ENCODE measurements around the gene RGS12. TPM values are rescaled to one million over a fixed set of nuclear protein-coding genes. Genes with fewer than 3 reads are reported as not detected.

RGS12 gene
- total and polyA plus RNA-seq, 2 experiments from 2014 or later, result 9.3 to 13.2 TPM

GRCh38 chr4:3268395-3269104 is 24.3 kb upstream of the RGS12 start:
- no peaks in the 10 kb centered on the region for H4K20me1 ChIP-seq (ENCODE audit: insufficient read depth)
- H3F3A ChIP-seq (ENCODE audit: insufficient read depth), result no peaks in the 10 kb centered on the region
- H3K79me2 ChIP-seq (ENCODE audit: insufficient read depth), result no peaks in the 10 kb centered on the region
- no peak for DNase-seq
- H3K9me2 ChIP-seq (ENCODE audit: insufficient read depth), result no peaks in the 10 kb centered on the region
- peaks cover 8% of the 10 kb centered on the region; the same call in 1 of the 2 replicates for H3K27me3 ChIP-seq (replicated peaks; ENCODE audit: insufficient read depth)
- no peak overlapping the region for H3K4me2 ChIP-seq (ENCODE audit: unreplicated experiment)
- no peak overlapping the region for H2AFZ ChIP-seq
- H3K27ac ChIP-seq, result no peak overlapping the region
- WGBS, 2 experiments (ENCODE audit: low coverage in 1 of 2, low lambda C conversion rate in 2 of 2, missing lambda C conversion rate in 2 of 2), result 76 to 80% methylated on average over 12 to 17 of the region's 17 CpGs
- TF ChIP-seq EZH2phosphoT487 (IDR thresholded peaks at IDR 0.05; ENCODE audit: insufficient read depth, low read depth), result no peak
- no peak for TF ChIP-seq EZH2 (IDR thresholded peaks at IDR 0.05; ENCODE audit: insufficient read depth, poor library complexity, severe bottlenecking)
- H3K4me3 ChIP-seq, result no peak overlapping the region
- in situ Hi-C loops (cut with MboI), result no loop called here
- H3K4me1 ChIP-seq (ENCODE audit: insufficient read depth), result no peaks in the 10 kb centered on the region
- no peaks in the 10 kb centered on the region for H3K36me3 ChIP-seq (ENCODE audit: low read depth)
- H3K9me3 ChIP-seq (ENCODE audit: low read depth), result no peaks in the 10 kb centered on the region
- H3K9ac ChIP-seq, result no peak overlapping the region

GRCh38 chr4:3269105-3269927 is 23.5 kb upstream of the RGS12 start:
- in situ Hi-C loops (cut with MboI), result no loop called here
- Histone ChIP-seq H4K20me1 (ENCODE audit: insufficient read depth) (no peaks in the 10 kb centered on the region), H3K4me1 (ENCODE audit: insufficient read depth) (no peaks in the 10 kb centered on the region), H3K4me3 (no peak overlapping the region), H3K4me2 (ENCODE audit: unreplicated experiment) (no peak overlapping the region), H3K9me2 (ENCODE audit: insufficient read depth) (no peaks in the 10 kb centered on the region), H3K27me3 (replicated peaks; ENCODE audit: insufficient read depth) (peaks cover 8% of the 10 kb centered on the region; the same call in 1 of the 2 replicates), H3K9me3 (ENCODE audit: low read depth) (no peaks in the 10 kb centered on the region), H2AFZ (no peak overlapping the region), H3K9ac (no peak overlapping the region), H3F3A (ENCODE audit: insufficient read depth) (no peaks in the 10 kb centered on the region), H3K79me2 (ENCODE audit: insufficient read depth) (no peaks in the 10 kb centered on the region), H3K36me3 (ENCODE audit: low read depth) (no peaks in the 10 kb centered on the region), H3K27ac (no peak overlapping the region)
- DNase-seq, result no peak
- TF ChIP-seq EZH2 (IDR thresholded peaks at IDR 0.05; ENCODE audit: insufficient read depth, poor library complexity, severe bottlenecking) (no peak), EZH2phosphoT487 (IDR thresholded peaks at IDR 0.05; ENCODE audit: insufficient read depth, low read depth) (no peak)
- WGBS, 2 experiments (ENCODE audit: low coverage in 1 of 2, low lambda C conversion rate in 2 of 2, missing lambda C conversion rate in 2 of 2), result 69 to 70% methylated on average over 20 to 25 of the region's 25 CpGs

- no peak for TF ChIP-seq EZH2phosphoT487 (IDR thresholded peaks at IDR 0.05; ENCODE audit: insufficient read depth, low read depth)
- TF ChIP-seq EZH2 (IDR thresholded peaks at IDR 0.05; ENCODE audit: insufficient read depth, poor library complexity, severe bottlenecking), result no peak
- H3K9me3 ChIP-seq (ENCODE audit: low read depth), result no peaks in the 10 kb centered on the region
- no peak overlapping the region for H3K4me3 ChIP-seq
- H4K20me1 ChIP-seq (ENCODE audit: insufficient read depth), result no peaks in the 10 kb centered on the region
- no peak overlapping the region for H3K27ac ChIP-seq
- H3K27me3 ChIP-seq (replicated peaks; ENCODE audit: insufficient read depth), result peaks cover 8% of the 10 kb centered on the region; the same call in 1 of the 2 replicates
- no peak overlapping the region for H3K9ac ChIP-seq
- no peaks in the 10 kb centered on the region for H3K9me2 ChIP-seq (ENCODE audit: insufficient read depth)
- no peak for DNase-seq
- in situ Hi-C loops (cut with MboI), result no loop called here
- H2AFZ ChIP-seq, result no peak overlapping the region
- 69 to 70% methylated on average over 15 to 16 of the region's 17 CpGs for WGBS, 2 experiments (ENCODE audit: low coverage in 1 of 2, low lambda C conversion rate in 2 of 2, missing lambda C conversion rate in 2 of 2)
- H3K4me1 ChIP-seq (ENCODE audit: insufficient read depth), result no peaks in the 10 kb centered on the region
- no peaks in the 10 kb centered on the region for H3K79me2 ChIP-seq (ENCODE audit: insufficient read depth)
- H3F3A ChIP-seq (ENCODE audit: insufficient read depth), result no peaks in the 10 kb centered on the region
- H3K4me2 ChIP-seq (ENCODE audit: unreplicated experiment), result no peak overlapping the region
- H3K36me3 ChIP-seq (ENCODE audit: low read depth), result no peaks in the 10 kb centered on the region
These were observed 22.7 kb upstream of the RGS12 start for GRCh38 chr4:3269991-3270611.

- Histone ChIP-seq H4K20me1 (ENCODE audit: insufficient read depth) (no peaks in the 10 kb centered on the region), H2AFZ (no peak overlapping the region), H3K27ac (no peak overlapping the region), H3K9me3 (ENCODE audit: low read depth) (no peaks in the 10 kb centered on the region), H3K4me2 (ENCODE audit: unreplicated experiment) (no peak overlapping the region), H3F3A (ENCODE audit: insufficient read depth) (no peaks in the 10 kb centered on the region), H3K79me2 (ENCODE audit: insufficient read depth) (no peaks in the 10 kb centered on the region), H3K27me3 (replicated peaks; ENCODE audit: insufficient read depth) (peaks cover 8% of the 10 kb centered on the region; the same call in 1 of the 2 replicates), H3K9ac (no peak overlapping the region), H3K36me3 (ENCODE audit: low read depth) (no peaks in the 10 kb centered on the region), H3K4me1 (ENCODE audit: insufficient read depth) (no peaks in the 10 kb centered on the region), H3K4me3 (no peak overlapping the region), H3K9me2 (ENCODE audit: insufficient read depth) (no peaks in the 10 kb centered on the region)
- in situ Hi-C loops (cut with MboI), result no loop called here
- no peak for DNase-seq
- TF ChIP-seq EZH2 (IDR thresholded peaks at IDR 0.05; ENCODE audit: insufficient read depth, poor library complexity, severe bottlenecking) (no peak), EZH2phosphoT487 (IDR thresholded peaks at IDR 0.05; ENCODE audit: insufficient read depth, low read depth) (no peak)
- 82 to 84% methylated on average over 13 to 14 of the region's 14 CpGs for WGBS, 2 experiments (ENCODE audit: low coverage in 1 of 2, low lambda C conversion rate in 2 of 2, missing lambda C conversion rate in 2 of 2)
These were observed 21.7 kb upstream of the RGS12 start for GRCh38 chr4:3271131-3271530.

Data from GM23248 (cell line).